NCI-H226 (cell line): ENCODE measurements around the gene NAGK.

Experiments
- DNase-seq: peaks from one replicate; pipeline ENCODE4 v3.0.0-alpha.2; 2015

The NAGK gene

GRCh38 chr2:71117063-71117462 is 48.6 kb downstream of the NAGK start:
- no peak for DNase-seq

- DNase-seq: no peak
These were observed 51.7 kb downstream of the NAGK start for GRCh38 chr2:71120195-71120594.

GRCh38 chr2:71121479-71121878 is 53.0 kb downstream of the NAGK start:
- DNase-seq: no peak

- no peak for DNase-seq
These were observed 54.2 kb downstream of the NAGK start for GRCh38 chr2:71122387-71123298.

GRCh38 chr2:71125506-71126294 is 57.3 kb downstream of the NAGK start:
- DNase-seq: no peak

- no peak for DNase-seq
These were observed 58.5 kb downstream of the NAGK start for GRCh38 chr2:71126957-71127356.
